Hepatocyte (in vitro differentiated cells): ENCODE results near the gene RAB22A. TPM values are rescaled to one million over a fixed set of nuclear protein-coding genes. Genes with fewer than 3 reads are reported as not detected.

Source experiments
- DNase-seq: peaks from one replicate; pipeline ENCODE4 v3.0.0-alpha.2; 2016; ENCODE audit warnings: low spot score
- H2AFZ ChIP-seq: fragments of 200-600 bp; sonication (generic); 2 replicates; pipeline ENCODE4 v1.6.0; 2016; ENCODE audit warnings: antibody characterized with exemption, mild to moderate bottlenecking
- H3K27ac ChIP-seq: fragments of 200-600 bp; sonication (generic); 2 replicates; pipeline ENCODE4 v1.5.1; 2016; ENCODE audit warnings: mild to moderate bottlenecking
- H3K27me3 ChIP-seq: fragments of 200-600 bp; sonication (generic); 2 replicates; pipeline ENCODE4 v1.6.1; 2016
- H3K36me3 ChIP-seq: fragments of 200-600 bp; sonication (generic); replicated peaks from 2 replicates; pipeline ENCODE4 v1.5.1; 2016; ENCODE audit warnings: low read depth; ENCODE audit not compliant: insufficient read depth
- H3K4me1 ChIP-seq: fragments of 200-600 bp; sonication (generic); 2 replicates; pipeline ENCODE4 v1.5.1; 2016; ENCODE audit warnings: mild to moderate bottlenecking, moderate library complexity; ENCODE audit not compliant: insufficient read depth
- H3K4me2 ChIP-seq: fragments of 200-600 bp; sonication (generic); 2 replicates; pipeline ENCODE4 v1.6.0; 2016
- H3K4me3 ChIP-seq: fragments of 200-600 bp; sonication (generic); 2 replicates; pipeline ENCODE4 v1.5.1; 2016; ENCODE audit warnings: mild to moderate bottlenecking
- H3K79me2 ChIP-seq: fragments of 200-600 bp; sonication (generic); 2 replicates; pipeline ENCODE4 v1.6.0; 2017; ENCODE audit warnings: mild to moderate bottlenecking
- H3K9me2 ChIP-seq: fragments of 200-600 bp; sonication (generic); replicated peaks from 2 replicates; pipeline ENCODE4 v1.6.0; 2017; ENCODE audit warnings: mild to moderate bottlenecking; ENCODE audit not compliant: insufficient read depth
- H3K9me3 ChIP-seq: fragments of 200-600 bp; sonication (generic); 2 replicates; pipeline ENCODE4 v1.5.1; 2016; ENCODE audit warnings: low read depth, mild to moderate bottlenecking
- H4K20me1 ChIP-seq: fragments of 200-600 bp; sonication (generic); 2 replicates; pipeline ENCODE4 v1.6.0; 2016; ENCODE audit warnings: mild to moderate bottlenecking; ENCODE audit not compliant: insufficient read depth, poor library complexity, severe bottlenecking
- EZH2 ChIP-seq: fragments of 200-600 bp; sonication (generic); IDR thresholded peaks from 2 replicates; pipeline ENCODE4 v1.6.1; 2016; ENCODE audit warnings: antibody characterized with exemption, mild to moderate bottlenecking, borderline replicate concordance
- EZH2phosphoT487 ChIP-seq: fragments of 200-600 bp; sonication (generic); IDR thresholded peaks from one replicate; pipeline ENCODE4 v1.6.1; 2018; ENCODE audit warnings: antibody characterized with exemption, mild to moderate bottlenecking, low read depth, moderate library complexity; ENCODE audit not compliant: unreplicated experiment, severe bottlenecking
- WGBS: methylation state at CpG from one replicate; pipeline ENCODE4 v1.1.6; 2016; ENCODE audit warnings: low lambda C conversion rate; ENCODE audit errors: missing lambda C conversion rate; 5-methylcytosine and 5-hydroxymethylcytosine counted together
- polyA plus RNA-seq: library from polyadenylated mRNA; unstranded; fragments of >200 nt; fragmentation: Nextera tagmentation; extraction: Ambion mirVana; gene quantifications from 2 replicates; pipeline ENCODE4 v1.2.1, GENCODE V29; 2016
- total RNA-seq: library from RNA; depleted of rRNA; stranded (reverse); fragments of >200 nt; gene quantifications from 2 replicates; pipeline ENCODE4 v1.2.3, GENCODE V29; 2014
- TF ChIP-seq, protein P1 (sequence below): fragments of 200-600 bp; sonication (generic); IDR thresholded peaks from 2 replicates; pipeline ENCODE4 v1.5.1; 2016; ENCODE audit warnings: antibody characterized with exemption, mild to moderate bottlenecking; ENCODE audit not compliant: poor library complexity

Gene RAB22A
- total and polyA plus RNA-seq, 2 experiments from 2014 or later = 18.4 to 26.9 TPM

DNA sequence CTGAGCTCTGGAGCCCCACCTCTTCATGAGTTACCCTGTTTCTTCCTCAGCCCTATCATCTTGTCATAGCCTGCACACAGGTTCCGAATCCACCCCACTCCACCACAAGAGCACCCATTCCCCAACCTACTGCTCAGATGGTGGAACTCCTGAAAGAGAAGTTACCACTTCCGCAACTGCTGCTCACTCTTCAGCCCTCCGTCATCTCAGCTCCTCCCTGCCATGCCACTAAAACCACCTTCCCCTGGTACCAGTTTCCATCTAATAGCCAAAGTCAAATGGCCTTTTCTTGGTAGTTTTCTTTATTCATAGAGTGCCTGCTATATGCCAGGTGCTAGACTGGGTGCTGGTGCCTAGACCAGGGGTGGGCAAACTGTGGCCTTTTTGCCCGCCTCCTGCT, 3.9 kb downstream of the RAB22A start:
- H3K4me3 ChIP-seq = no peak overlapping the region
- H3K27me3 ChIP-seq = no peaks in the 10 kb centered on the region
- no peaks in the 10 kb centered on the region for H3K9me3 ChIP-seq
- H3K4me2 ChIP-seq = no peak overlapping the region
- H3K4me1 ChIP-seq = peaks cover 12% of the 10 kb centered on the region
- H4K20me1 ChIP-seq = peaks cover 13% of the 10 kb centered on the region
- WGBS = 97% methylated on average over 4 of the region's 4 CpGs
- H3K9me2 ChIP-seq = no peaks in the 10 kb centered on the region
- TF ChIP-seq, protein P1, sequence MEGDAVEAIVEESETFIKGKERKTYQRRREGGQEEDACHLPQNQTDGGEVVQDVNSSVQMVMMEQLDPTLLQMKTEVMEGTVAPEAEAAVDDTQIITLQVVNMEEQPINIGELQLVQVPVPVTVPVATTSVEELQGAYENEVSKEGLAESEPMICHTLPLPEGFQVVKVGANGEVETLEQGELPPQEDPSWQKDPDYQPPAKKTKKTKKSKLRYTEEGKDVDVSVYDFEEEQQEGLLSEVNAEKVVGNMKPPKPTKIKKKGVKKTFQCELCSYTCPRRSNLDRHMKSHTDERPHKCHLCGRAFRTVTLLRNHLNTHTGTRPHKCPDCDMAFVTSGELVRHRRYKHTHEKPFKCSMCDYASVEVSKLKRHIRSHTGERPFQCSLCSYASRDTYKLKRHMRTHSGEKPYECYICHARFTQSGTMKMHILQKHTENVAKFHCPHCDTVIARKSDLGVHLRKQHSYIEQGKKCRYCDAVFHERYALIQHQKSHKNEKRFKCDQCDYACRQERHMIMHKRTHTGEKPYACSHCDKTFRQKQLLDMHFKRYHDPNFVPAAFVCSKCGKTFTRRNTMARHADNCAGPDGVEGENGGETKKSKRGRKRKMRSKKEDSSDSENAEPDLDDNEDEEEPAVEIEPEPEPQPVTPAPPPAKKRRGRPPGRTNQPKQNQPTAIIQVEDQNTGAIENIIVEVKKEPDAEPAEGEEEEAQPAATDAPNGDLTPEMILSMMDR = no peak
- TF ChIP-seq EZH2phosphoT487 = no peak
- no peak for TF ChIP-seq EZH2
- no peak overlapping the region for H3K27ac ChIP-seq
- no peaks in the 10 kb centered on the region for H3K36me3 ChIP-seq
- H2AFZ ChIP-seq = no peak overlapping the region
- no peak for DNase-seq
- peaks cover 76% of the 10 kb centered on the region for H3K79me2 ChIP-seq

DNA sequence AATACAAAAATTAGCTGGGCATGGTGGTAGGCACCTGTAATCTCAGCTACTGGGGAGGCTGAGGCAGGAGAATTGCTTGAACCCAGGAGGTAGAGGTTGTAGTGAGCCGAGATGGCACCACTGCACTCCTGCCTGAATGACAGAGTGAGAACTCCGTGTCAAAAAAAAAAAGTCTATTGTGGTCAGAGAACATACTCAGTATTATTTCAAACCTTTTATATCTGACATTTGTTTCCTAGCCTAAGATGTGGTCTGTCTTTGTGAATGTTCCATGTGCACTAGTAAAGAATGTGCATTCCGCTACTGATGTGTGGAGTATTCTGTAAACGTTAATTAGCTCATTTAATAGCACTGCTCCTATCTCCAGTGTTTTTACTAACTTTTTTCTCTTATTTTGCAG, 11.7 kb downstream of the RAB22A start:
- Histone ChIP-seq H3K9me2 (no peaks in the 10 kb centered on the region), H3K36me3 (no peaks in the 10 kb centered on the region), H3K4me2 (no peak overlapping the region), H3K27me3 (no peaks in the 10 kb centered on the region), H3K9me3 (no peaks in the 10 kb centered on the region), H4K20me1 (peaks cover 26% of the 10 kb centered on the region), H3K4me1 (no peaks in the 10 kb centered on the region), H2AFZ (no peak overlapping the region), H3K4me3 (no peak overlapping the region), H3K27ac (no peak overlapping the region), H3K79me2 (peaks cover 93% of the 10 kb centered on the region)
- DNase-seq = no peak
- TF ChIP-seq EZH2 (no peak), EZH2phosphoT487 (no peak)
- TF ChIP-seq, protein P1 = no peak
- WGBS = 89% methylated on average over 4 of the region's 4 CpGs

DNA sequence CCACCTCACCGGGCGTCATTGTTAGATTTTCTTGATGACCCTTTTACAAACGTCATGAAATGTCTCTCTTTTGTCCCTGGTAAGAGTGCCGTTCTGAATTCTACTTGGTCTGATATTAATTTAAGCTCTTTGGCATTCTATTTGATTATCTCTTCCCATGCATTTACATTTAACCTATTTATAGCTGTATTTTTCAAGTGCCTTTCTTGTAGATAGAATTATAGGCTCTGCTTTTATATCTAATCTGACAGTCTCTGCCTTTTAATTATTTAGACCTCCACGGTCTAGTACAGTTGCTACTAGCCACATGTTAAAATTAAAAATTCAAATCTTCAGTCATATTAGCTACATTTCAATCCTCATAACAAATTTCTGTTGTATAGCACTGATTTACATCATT, 12.6 kb downstream of the RAB22A start:
- WGBS = 79% methylated on average over 5 of the region's 5 CpGs
- Histone ChIP-seq H3K4me2 (no peak overlapping the region), H3K27me3 (no peaks in the 10 kb centered on the region), H3K79me2 (peaks cover 93% of the 10 kb centered on the region), H3K36me3 (no peaks in the 10 kb centered on the region), H4K20me1 (peaks cover 30% of the 10 kb centered on the region), H3K9me2 (no peaks in the 10 kb centered on the region), H3K27ac (no peak overlapping the region), H3K4me3 (no peak overlapping the region), H2AFZ (no peak overlapping the region), H3K4me1 (no peaks in the 10 kb centered on the region), H3K9me3 (no peaks in the 10 kb centered on the region)
- TF ChIP-seq EZH2 (no peak), EZH2phosphoT487 (no peak)
- DNase-seq = no peak

DNA sequence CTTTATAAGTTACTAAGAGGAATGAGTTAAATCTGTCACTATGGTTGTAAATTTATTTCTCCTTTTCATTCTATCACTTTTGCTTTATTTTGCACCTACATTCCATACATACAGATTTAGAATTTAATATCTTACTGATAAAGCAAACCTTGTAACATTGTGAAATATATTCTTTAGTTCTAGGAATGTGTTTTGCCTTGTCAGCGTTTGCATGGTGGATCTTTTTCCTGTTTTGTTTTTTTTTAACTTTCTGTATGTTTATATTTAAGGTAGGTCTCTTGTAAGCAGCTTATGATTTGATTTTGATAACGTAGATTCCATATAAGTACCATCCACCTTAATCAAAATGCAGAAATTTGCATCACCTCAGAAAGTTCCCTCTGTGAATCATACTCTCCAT, 16.4 kb downstream of the RAB22A start:
- H3K4me3 ChIP-seq = no peak overlapping the region
- WGBS = 92% methylated on average over 2 of the region's 2 CpGs
- TF ChIP-seq, protein P1 = no peak
- TF ChIP-seq EZH2 (no peak), EZH2phosphoT487 (no peak)

More for the DNA sequence above, 16.4 kb downstream of the RAB22A start:
- Histone ChIP-seq H3K9me2 (no peaks in the 10 kb centered on the region), H3K9me3 (no peaks in the 10 kb centered on the region), H4K20me1 (peaks cover 35% of the 10 kb centered on the region), H3K36me3 (no peaks in the 10 kb centered on the region), H3K4me1 (peaks cover 4% of the 10 kb centered on the region), H3K79me2 (peaks cover 90% of the 10 kb centered on the region), H3K4me2 (no peak overlapping the region), H3K27me3 (no peaks in the 10 kb centered on the region), H2AFZ (no peak overlapping the region), H3K27ac (no peak overlapping the region)
- DNase-seq = no peak
